Measurements from ENCODE around the gene RBMS3. TPM values are rescaled to one million over a fixed set of nuclear protein-coding genes. Genes with fewer than 3 reads are reported as not detected.
A peak's percentile ranks its signal among the peaks of the same experiment; 100 is the strongest.

RBMS3 gene
- total and polyA plus RNA-seq, 2 of the 13 experiments (the other 11 are each of a cell fraction or from before 2014, with no cell fraction given) = not detected

DNA sequence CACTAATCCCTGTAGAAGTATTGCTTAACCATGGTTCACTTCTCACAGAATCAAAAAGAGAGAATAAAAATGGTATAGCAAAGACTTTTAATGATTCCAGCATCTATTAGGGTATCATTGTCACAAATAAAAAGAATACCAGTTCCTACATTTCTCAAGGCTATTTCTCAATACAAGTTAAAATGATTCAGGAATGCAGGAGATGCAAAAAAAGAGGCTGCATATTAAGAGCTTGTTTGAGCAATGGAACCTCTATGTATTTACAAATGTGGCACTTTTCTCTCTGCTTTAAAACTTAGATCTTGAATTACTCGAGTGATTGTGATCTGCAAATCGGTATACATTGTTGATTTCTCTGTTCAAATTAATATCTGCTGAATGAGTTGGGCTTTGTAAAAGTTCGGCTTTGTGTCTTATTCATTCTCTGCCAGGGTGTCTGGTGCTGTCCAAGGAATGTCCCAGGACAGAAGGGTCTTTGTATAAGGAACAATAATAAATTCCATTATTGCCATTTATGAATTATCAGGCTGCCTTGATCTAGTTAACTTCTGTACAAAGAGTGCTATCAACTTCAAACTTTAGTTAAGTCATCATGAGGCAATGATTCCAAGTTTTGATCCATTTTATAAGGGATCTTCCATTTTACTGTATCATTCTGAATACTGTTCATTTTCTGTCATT is 364.2 kb downstream of the RBMS3 start:
- Histone ChIP-seq H3K4me2 (ENCODE audit: low read depth, low read length) (no peak overlapping the region), H3K27ac (ENCODE audit: extremely low read length, insufficient read depth, low read length) (no peak overlapping the region), H3K9ac (ENCODE audit: insufficient read depth, low read depth, low read length) (no peak overlapping the region), H3K27me3 (ENCODE audit: control insufficient read depth in 1 of 2, insufficient read depth in 2 of 2, low read length in 2 of 2) (no peaks in the 10 kb centered on the region), H3K4me1 (ENCODE audit: insufficient read depth, low read length) (no peaks in the 10 kb centered on the region), H2AFZ (ENCODE audit: low read length) (no peak overlapping the region), H3K36me3 (replicated peaks in 1 of 2; ENCODE audit: control insufficient read depth in 1 of 2, insufficient read depth in 2 of 2, low read length in 2 of 2) (no peaks in the 10 kb centered on the region), H4K20me1 (ENCODE audit: insufficient read depth, low read length) (no peaks in the 10 kb centered on the region), H3K9me3 (ENCODE audit: low read length) (no peaks in the 10 kb centered on the region), H3K79me2 (ENCODE audit: insufficient read depth, low read length) (no peaks in the 10 kb centered on the region), H3K4me3 (replicated peaks in 1 of 3; ENCODE audit: insufficient read depth in 1 of 3, low read depth in 2 of 3, low read length in 3 of 3) (no peak overlapping the region)
- POLR2A ChIA-PET = no interaction called here
- no peak for ATAC-seq
- DNase-seq (ENCODE audit: low spot score) = no peak
- in situ Hi-C loops (cut with HindIII; ENCODE audit: extremely low pct_ligation_motif_present, low pct_unique_long_range_greater_than_20kb) (no loop called here), intact Hi-C loops (cut with micrococcal nuclease; ENCODE audit: unreplicated experiment) (no loop called here)
- WGBS (ENCODE audit: low lambda C conversion rate) = 0% methylated on average over 3 of the region's 3 CpGs
- no TSS peak for BruUV-seq (replicated peaks)
- FAIRE-seq = no peak
- TF ChIP-seq ZNF839 (CRISPR knock-in tag; IDR thresholded peaks at IDR 0.05; ENCODE audit: borderline replicate concordance) (no peak), ZNF460 (CRISPR knock-in tag; IDR thresholded peaks at IDR 0.05; ENCODE audit: borderline replicate concordance) (no peak)
- TF ChIP-seq, protein P1, sequence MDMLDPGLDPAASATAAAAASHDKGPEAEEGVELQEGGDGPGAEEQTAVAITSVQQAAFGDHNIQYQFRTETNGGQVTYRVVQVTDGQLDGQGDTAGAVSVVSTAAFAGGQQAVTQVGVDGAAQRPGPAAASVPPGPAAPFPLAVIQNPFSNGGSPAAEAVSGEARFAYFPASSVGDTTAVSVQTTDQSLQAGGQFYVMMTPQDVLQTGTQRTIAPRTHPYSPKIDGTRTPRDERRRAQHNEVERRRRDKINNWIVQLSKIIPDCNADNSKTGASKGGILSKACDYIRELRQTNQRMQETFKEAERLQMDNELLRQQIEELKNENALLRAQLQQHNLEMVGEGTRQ (IDR thresholded peaks at IDR 0.05; ENCODE audit: low read depth, low read length) = no peak
- TF ChIP-seq, protein P1 (CRISPR knock-in tag; IDR thresholded peaks at IDR 0.05; ENCODE audit: borderline replicate concordance) = no peak
- CTCF ChIA-PET (ENCODE audit: low intra/inter-chr PET ratio, low total read pairs) = no interaction called here

DNA sequence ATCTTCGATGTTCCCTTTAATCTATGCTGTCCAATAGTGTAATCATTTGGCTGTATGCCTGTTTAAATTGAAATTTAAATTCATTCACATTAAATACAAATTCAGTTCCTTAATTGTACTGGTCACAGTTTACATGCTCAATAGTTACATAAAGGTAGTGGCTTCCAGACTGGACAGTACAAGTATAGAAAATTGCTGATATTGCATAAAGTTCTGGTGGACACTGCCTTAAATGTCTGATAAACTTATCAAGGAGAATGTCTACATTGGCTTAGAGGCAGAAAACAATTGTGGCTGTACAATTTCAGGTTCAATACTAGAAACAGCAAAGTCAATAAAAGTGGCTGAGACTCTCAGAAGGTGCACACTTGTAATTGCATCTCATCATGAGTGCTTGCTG is 365.2 kb downstream of the RBMS3 start:
- peak; percentile 97 for TF ChIP-seq MAFF (IDR thresholded peaks at IDR 0.05; ENCODE audit: low read depth, low read length)
- TF ChIP-seq ZNF678 (CRISPR knock-in tag; IDR thresholded peaks at IDR 0.05) = no peak
- TF ChIP-seq MAFK (conservative IDR thresholded peaks at IDR 0.05 in 1 of 2, IDR thresholded peaks at IDR 0.05 in 1 of 2; ENCODE audit: low read length in 2 of 2) = peak; percentile 95 to 97
- Histone ChIP-seq H3K9me3 (ENCODE audit: low read length) (no peaks in the 10 kb centered on the region), H4K20me1 (ENCODE audit: insufficient read depth, low read length) (no peaks in the 10 kb centered on the region), H3K4me1 (ENCODE audit: insufficient read depth, low read length) (no peaks in the 10 kb centered on the region), H3K27ac (ENCODE audit: extremely low read length, insufficient read depth, low read length) (no peak overlapping the region), H2AFZ (ENCODE audit: low read length) (no peak overlapping the region), H3K9ac (ENCODE audit: insufficient read depth, low read depth, low read length) (no peak overlapping the region), H3K79me2 (ENCODE audit: insufficient read depth, low read length) (no peaks in the 10 kb centered on the region), H3K4me2 (ENCODE audit: low read depth, low read length) (no peak overlapping the region), H3K36me3 (replicated peaks in 1 of 2; ENCODE audit: control insufficient read depth in 1 of 2, insufficient read depth in 2 of 2, low read length in 2 of 2) (no peaks in the 10 kb centered on the region), H3K27me3 (ENCODE audit: control insufficient read depth in 1 of 2, insufficient read depth in 2 of 2, low read length in 2 of 2) (no peaks in the 10 kb centered on the region), H3K4me3 (replicated peaks in 1 of 3; ENCODE audit: insufficient read depth in 1 of 3, low read depth in 2 of 3, low read length in 3 of 3) (no peak overlapping the region)
- ChIA-PET CTCF (ENCODE audit: low intra/inter-chr PET ratio, low total read pairs) (no interaction called here), POLR2A (no interaction called here)
- DNase-seq (ENCODE audit: low spot score) (no peak), ATAC-seq (no peak), FAIRE-seq (no peak)
- in situ Hi-C loops (cut with HindIII; ENCODE audit: extremely low pct_ligation_motif_present, low pct_unique_long_range_greater_than_20kb) = no loop called here
- intact Hi-C loops (cut with micrococcal nuclease; ENCODE audit: unreplicated experiment) = no loop called here
- BruUV-seq (replicated peaks) = no TSS peak
- WGBS (ENCODE audit: low lambda C conversion rate) = 0% methylated on average over 1 of the region's 1 CpG
